OCI-LY1 (cell line): Measurements from ENCODE around the gene ARMH1.

Experiments used
- EZH2 ChIP-seq: fragments of 200-600 bp; sonication (generic), shearing (Covaris generic); IDR thresholded peaks from 2 replicates; pipeline ENCODE4 v1.8.0; 2017; ENCODE audit warnings: borderline replicate concordance, mixed run types, mild to moderate bottlenecking, antibody characterized with exemption, low read length, moderate library complexity, mixed read lengths
- TF ChIP-seq, protein P1 (sequence below): fragments of 200-600 bp; sonication (generic), shearing (Covaris generic); IDR thresholded peaks from 2 replicates; pipeline ENCODE4 v1.5.1; 2017; ENCODE audit warnings: mild to moderate bottlenecking, antibody characterized with exemption, low read length, moderate library complexity, mixed read lengths

DNA sequence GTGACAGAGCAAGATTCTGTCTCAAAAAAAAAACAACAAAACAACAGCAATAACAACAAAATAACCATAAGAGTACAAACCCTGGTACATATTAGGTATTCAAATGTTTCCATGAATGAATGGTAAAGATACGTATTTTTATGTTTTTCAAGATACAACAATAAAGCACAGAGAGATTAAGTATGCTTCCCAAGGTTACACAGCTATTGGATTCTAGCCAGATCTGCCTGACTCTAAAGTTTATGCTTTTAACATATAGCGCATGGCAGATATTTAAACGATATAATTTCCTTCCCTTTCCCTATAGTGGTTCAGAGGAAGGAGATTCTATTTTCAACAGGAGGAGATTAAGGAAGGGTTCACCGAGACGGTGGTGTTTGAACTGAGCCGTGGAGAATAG is 31.0 kb downstream of the ARMH1 start:
- TF ChIP-seq, protein P1, sequence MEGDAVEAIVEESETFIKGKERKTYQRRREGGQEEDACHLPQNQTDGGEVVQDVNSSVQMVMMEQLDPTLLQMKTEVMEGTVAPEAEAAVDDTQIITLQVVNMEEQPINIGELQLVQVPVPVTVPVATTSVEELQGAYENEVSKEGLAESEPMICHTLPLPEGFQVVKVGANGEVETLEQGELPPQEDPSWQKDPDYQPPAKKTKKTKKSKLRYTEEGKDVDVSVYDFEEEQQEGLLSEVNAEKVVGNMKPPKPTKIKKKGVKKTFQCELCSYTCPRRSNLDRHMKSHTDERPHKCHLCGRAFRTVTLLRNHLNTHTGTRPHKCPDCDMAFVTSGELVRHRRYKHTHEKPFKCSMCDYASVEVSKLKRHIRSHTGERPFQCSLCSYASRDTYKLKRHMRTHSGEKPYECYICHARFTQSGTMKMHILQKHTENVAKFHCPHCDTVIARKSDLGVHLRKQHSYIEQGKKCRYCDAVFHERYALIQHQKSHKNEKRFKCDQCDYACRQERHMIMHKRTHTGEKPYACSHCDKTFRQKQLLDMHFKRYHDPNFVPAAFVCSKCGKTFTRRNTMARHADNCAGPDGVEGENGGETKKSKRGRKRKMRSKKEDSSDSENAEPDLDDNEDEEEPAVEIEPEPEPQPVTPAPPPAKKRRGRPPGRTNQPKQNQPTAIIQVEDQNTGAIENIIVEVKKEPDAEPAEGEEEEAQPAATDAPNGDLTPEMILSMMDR: no peak
- TF ChIP-seq EZH2: no peak
